ENCODE results near the gene IWS1. TPM values are rescaled to one million over a fixed set of nuclear protein-coding genes. Genes with fewer than 3 reads are reported as not detected.

IWS1 gene
- total and polyA plus RNA-seq, 9 of the 15 experiments (the other 6 are each of a cell fraction or from before 2014, with no cell fraction given) = 20.8 to 67.2 (median 46.6) TPM

GRCh38 chr2:127469974-127470373 is 56.3 kb downstream of the IWS1 start (continued):
- no peak for TF ChIP-seq RREB1 (CRISPR knock-in tag; IDR thresholded peaks at IDR 0.05)
- no peak for TF ChIP-seq KHSRP (IDR thresholded peaks at IDR 0.05)
- TF ChIP-seq ZNF436 (CRISPR knock-in tag; IDR thresholded peaks at IDR 0.05) = no peak
- no peak for TF ChIP-seq ZNF316 (IDR thresholded peaks at IDR 0.05)
- TF ChIP-seq, protein P1, sequence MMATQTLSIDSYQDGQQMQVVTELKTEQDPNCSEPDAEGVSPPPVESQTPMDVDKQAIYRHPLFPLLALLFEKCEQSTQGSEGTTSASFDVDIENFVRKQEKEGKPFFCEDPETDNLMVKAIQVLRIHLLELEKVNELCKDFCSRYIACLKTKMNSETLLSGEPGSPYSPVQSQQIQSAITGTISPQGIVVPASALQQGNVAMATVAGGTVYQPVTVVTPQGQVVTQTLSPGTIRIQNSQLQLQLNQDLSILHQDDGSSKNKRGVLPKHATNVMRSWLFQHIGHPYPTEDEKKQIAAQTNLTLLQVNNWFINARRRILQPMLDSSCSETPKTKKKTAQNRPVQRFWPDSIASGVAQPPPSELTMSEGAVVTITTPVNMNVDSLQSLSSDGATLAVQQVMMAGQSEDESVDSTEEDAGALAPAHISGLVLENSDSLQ (IDR thresholded peaks at IDR 0.05) = no peak
- no peak for TF ChIP-seq SNRNP70 (optimal IDR thresholded peaks at IDR 0.05; ENCODE audit: low read depth, low read length)
- no peak for TF ChIP-seq HCFC1 (IDR thresholded peaks at IDR 0.05; ENCODE audit: low read depth, low read length)
- TF ChIP-seq ZKSCAN3 (CRISPR knock-in tag; IDR thresholded peaks at IDR 0.05) = no peak
- TF ChIP-seq ZNF830 (CRISPR knock-in tag; IDR thresholded peaks at IDR 0.05) = no peak
